NCI-H187 treated with DMSO at 0.1 percent for 48 hours (cell line): ENCODE results near the gene POGLUT2.
A peak's percentile ranks its signal among the peaks of the same experiment; 100 is the strongest.
"Not testable (repeated sequence)": the region's sequence is repeated elsewhere in the genome, so short reads cannot be mapped to it uniquely, and the experiment has no call there.

Source experiments
- DNase-seq: peaks from one replicate; lab custom pipeline; 2025; lab: John Stamatoyannopoulos, UW

Gene POGLUT2

GRCh38 chr13:102805680-102806079, 6.9 kb upstream of the POGLUT2 start:
- no peak for DNase-seq

DNA sequence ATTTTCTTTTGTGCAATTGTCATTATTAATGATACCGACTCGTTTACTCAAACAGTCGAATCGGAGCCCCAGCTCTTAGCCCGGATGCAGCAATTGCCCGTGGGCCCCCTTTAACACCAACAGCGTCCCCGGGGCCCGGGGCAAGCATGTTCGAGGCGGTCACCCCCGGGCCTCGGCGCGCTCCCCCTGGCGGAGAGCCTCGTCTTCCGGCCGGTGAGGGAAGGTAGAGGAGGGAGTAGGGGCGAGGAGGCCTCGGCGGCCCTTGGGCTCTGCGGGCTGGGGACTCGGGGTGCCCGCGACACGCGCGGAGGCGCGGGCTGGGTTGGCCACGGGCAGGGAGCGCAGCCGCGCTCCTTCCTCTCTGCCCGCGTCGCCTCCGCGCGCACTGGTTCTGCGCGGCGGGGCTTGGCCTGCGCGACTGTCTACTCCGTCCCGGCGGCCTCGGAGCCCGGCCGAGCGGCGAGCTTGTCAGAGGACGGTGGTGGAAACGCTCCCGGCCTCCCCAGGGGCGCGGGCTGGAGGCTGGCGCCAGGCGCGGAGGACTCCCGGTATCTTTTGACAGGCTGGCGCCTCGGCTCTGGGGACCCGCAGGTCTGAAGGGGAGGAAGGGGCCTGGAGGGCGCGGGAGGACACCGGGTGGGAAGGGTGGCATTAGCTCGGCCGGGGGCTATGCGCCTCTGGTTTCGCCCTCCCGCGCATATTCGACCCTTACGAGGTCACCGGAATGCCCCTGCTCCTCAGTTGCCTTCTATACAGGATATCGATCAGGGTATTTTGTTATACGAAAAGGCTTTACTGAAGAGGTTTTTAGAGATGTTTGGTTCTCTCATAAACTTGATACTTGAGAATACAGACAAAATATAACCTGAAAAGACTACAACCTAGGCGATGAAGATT, 1.6 kb upstream of the POGLUT2 start:
- peak; percentile 48 for DNase-seq

DNA sequence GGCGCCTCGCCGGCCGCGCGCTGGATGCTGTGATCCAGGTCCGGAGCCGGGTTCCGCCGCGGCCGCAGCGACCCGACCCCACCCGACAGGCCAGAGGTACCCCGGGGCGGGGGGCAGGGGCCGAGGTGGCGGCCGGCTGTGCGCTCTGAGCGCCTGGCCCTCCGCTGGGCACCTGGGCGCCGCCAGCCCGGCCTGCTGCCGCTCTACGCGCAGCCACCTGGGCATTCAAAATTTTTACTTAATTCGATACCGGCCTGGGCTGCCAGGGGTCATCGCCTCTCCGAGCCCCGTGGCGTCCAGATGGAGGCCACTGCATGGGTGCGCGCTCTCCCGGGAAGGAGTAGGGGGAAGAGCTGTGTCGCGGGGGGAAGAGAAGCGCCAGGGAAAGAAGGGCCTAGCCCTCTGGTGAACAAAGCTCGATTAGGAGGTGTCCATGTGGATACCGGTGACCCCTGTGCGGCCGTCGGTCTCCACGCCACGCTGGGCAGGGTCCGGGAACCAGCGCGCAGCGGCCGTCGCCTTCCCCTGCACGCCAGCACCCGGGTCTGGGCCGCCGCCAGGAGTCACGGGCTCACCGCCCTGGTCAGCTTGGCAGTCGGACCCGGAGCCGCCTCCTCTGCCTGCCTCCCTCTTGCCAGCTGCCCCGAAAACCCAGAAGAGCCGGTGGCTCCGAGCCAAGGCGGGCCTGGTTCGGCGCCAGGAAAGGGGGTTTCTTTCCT, 809 bp upstream of the POGLUT2 start:
- no peak for DNase-seq

DNA sequence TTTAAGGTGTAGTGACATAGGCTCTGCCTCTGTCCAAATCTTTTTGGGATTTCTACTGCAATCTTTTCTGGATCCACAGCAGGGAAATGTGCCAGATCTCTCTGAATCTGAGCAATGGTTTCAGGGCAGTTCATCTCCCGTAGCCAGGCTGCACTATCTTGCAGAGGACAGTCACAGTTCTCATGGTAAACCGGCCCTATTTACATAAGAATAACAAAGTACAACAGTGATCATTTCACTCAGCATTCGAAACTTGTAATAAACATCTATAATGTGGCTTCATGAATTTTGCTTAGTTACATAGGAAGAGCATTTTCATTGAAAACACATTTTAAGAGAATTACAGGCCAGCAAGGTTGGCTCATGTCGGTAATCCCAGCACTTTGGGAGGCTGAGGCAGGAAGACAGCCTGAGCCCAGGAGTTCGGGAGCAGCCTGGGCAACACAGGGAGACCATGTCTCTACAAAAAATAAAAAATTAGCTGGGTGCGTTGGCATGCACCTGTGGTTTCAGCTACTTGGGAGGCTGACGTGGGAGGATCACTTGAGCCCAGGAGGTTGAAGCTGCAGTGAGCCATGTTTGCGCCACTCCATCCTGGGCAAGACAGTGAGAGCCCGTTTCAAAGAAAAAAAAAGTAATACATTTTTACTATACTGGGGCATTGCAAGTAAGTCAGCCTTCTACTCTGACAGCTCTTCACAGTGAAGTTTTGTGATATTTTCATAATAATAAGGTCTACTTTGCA, 5.0 kb downstream of the POGLUT2 start:
- DNase-seq = no peak

DNA sequence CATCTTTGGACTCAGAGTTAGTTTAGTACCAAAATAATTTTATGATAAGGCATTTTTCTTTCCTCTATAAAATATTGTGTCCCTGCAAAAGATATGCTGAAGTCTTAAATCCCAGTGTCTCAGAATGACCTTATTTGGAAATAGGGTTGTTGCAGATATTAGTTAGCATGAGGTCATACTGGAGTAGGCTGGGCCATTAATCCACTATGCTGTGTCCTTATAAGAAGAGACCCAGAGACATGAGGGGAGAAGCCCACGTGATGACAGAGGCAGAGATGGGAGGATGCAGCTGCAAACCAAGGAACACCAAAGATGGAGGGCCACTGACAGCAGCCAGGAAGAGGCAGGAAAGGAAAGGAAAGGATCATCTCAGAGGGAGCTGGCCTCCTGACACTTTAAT, 6.4 kb downstream of the POGLUT2 start:
- no peak for DNase-seq

- no peak for DNase-seq
Observed at GRCh38 chr13:102788683-102789082, 10.1 kb downstream of the POGLUT2 start.

- DNase-seq = no peak
Observed at GRCh38 chr13:102784483-102784882, 14.3 kb downstream of the POGLUT2 start.

GRCh38 chr13:102781591-102781990, 17.2 kb downstream of the POGLUT2 start:
- DNase-seq = no peak

DNA sequence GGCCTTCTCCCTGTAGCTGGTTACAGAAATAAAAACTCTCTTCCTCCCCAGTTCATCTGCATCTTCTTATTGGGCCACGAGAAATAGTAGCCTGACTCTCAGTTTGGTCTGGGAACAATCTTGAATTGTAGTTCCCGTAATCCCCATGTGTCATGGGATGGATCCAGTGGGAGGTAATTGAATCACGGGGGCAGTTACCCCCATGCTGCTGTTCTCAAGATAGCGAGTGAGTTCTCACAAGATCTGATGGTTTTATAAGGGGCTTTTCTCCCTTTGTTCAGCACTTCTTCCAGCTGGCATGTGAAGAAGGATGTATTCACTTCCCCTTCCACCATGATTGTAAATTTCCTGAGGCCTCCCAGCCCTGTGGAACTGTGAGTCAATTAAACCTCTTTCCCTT, 18.1 kb downstream of the POGLUT2 start:
- not testable (repeated sequence) for DNase-seq

DNA sequence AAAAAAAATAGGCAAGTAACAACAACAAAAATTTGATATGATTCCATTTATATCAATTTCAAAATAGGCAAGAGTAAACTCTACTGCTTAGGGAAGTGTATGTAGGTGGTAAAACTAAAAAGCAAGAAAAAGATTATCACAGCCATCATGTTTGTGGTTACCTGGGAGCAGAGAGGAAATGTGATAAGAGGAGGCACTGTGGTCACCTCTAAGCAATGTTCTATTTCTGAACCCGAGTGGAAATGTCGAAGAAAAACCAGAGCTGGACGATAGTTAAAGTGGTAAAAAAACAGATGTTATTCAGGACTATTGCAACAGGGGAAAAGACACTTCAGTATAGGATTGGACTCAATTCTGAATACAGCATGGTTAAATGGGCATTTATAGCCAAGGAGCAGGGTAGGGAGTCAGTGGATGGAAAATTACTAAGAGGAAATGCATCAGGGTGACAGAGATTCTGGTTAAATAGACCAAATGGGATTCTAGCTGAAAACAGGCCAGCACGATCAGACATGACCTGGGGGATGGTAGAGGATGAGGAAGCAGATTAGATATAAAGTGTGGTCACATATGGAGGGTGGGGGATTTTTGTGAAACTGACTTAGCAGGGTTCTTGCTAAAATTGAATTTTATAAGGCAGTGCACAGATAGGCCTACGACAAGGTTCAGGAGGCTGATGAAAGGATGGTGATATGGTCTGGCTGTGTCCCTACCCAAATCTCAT, 19.2 kb downstream of the POGLUT2 start:
- no peak for DNase-seq

DNA sequence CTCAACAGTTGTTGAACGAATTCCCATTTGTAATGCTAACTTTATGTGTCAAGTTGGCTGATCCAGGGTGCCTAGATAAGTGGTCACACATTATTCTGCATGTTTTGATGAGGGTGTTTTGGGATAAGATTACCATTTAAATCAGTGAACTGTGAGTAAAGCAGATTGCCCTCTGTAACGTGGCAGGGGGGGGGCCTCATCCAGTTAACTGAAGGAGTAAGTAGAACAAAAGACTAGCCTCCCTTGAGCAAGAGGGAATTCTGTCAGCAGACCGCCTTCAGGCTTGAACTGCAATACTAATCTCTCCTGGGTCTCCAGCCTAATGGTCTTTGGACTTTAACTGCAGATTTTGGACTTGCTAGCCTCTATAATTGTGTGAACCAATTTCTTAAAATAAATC, 21.0 kb downstream of the POGLUT2 start:
- DNase-seq = no peak

DNA sequence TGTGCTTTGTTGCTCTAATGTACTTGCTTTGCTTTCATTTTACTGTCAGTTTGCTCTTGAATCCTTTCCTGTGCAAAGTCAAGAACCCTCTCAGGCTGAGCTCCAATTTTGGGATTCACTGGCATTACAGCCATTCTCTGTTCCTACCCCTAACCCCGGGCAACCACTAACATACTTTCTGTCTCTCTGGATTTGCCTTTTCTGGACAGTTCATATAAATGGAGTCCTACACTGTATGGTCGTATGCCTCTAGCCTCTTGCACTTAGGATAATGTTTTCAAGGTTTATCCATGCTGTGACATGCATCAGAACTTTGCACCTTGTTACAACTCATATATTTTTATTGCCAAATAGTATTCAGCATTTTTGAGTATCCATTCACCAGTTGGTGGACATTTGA, 22.5 kb downstream of the POGLUT2 start:
- no peak for DNase-seq

DNA sequence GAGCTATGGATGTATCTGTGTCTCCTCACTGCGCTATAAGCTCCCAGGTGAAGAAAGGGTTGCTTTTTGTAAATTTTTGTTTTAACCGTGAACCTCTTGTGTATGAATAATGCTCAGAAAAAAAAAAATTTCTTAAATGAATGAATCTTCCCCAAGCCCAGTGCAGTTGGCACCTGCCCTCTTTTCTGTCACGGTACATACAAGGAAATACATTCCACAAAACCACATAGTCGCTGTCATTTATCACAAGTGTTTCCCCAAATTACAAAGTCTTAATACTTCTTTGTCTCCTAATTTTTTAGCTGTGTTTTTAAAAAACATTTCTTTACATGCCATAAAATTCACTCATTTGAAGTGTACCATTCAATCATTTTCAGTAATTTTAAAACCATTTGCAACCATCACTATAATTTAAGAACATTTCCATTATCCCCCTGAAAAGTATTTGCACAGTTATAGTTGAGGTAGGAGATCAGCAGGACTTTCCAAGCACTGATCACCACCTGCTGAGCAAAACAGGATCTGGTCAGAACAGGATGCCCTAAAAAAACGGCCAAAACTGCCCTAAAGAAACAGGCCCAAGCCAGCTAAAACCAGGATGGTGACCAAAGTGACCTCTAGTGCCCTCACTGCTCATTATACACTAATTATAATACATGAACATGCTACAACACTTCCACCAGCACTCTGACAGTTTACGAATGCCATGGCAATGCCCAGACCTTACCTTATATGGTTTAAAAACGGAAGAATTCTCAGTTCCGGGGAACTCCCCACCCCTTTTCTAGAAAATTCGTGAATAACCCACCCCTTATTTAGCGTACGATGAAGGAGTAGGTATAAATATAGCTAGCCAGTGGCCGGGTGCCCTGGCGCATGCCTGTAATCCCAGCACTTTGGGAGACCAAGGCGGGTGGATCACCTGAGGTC, 23.9 kb downstream of the POGLUT2 start:
- no peak for DNase-seq

DNA sequence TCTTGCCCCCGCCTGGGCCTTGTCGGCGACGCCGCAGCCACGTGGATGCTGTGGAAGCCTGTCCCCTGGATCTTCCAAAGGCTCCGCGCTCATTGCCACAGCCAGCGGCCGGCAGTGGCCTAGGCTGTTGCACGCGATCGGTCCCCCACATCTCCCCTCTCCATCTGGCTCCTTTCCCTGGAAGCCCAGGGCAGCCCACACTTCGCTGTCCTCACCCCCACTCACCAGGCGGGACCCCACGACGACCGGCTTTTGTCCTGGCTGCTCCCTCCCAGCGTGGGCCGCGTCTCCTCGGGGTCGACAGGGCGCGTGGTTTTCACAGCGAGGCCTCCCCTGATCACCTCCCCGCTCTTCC, 24.6 kb downstream of the POGLUT2 start:
- DNase-seq = no peak

GRCh38 chr13:102773441-102774213, 25.1 kb downstream of the POGLUT2 start, which contains the start of gene TEX30:
Gene TEX30 (minus strand): TSS chr13:102773786. CDS start chr13:102770026, 3,760 bp downstream.
- DNase-seq = peak; percentile 70

GRCh38 chr13:102772042-102772425, 26.7 kb downstream of the POGLUT2 start:
- DNase-seq = no peak

GRCh38 chr13:102771298-102772041, 27.3 kb downstream of the POGLUT2 start:
- no peak for DNase-seq

DNA sequence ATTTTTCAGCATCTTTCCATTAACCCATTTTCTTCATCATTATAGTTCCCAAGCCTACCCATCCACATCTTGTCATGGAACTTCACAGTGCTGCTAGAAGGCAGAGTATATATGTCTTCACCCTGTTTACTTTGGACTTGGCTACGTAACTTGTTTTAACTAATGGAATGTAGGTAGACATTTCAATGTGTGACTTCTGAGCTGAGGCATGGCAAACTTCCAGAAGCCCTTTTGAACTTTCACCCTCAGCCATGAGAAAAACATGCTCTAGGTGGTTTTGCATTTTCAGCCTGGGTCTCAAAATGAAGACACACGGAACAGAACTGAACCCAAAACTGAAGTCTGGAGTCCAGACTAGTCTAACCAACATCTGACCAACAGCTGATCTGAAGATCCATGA, 28.3 kb downstream of the POGLUT2 start:
- DNase-seq = no peak

DNA sequence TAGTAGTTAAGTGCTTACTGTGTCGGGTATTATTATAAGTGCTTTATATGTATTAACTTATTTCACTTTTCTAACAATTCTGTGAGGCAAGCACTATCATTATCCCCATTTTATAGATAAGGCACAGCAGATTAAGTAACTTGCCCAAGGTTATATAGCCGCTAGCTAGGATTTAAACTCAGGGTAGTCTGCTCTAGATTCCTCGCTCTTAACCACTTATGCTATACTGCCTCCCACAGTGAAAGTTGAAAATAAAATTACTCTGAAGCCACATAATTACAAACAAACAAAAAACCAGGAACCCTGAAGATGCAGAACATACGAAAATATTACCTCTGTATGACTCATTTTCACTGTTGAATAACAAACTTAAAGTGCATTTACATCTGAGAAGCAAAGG, 29.1 kb downstream of the POGLUT2 start:
- no peak for DNase-seq
